GM12878 (cell line): ENCODE results near the gene NUP210. TPM values are rescaled to one million over a fixed set of nuclear protein-coding genes. Genes with fewer than 3 reads are reported as not detected.

Experiments used
- ATAC-seq: fragments of 200-7000 bp; cut with Tn5 transposase; 3 replicates; pipeline ENCODE4 v1.9.1; 2020; ENCODE audit warnings: mild to moderate bottlenecking, moderate library complexity
- BruUV-seq: library from RNA; stranded (reverse); fragments of 400-500 nt; replicated peaks from 2 replicates; lab custom pipeline; 2021; lab: Mats Ljungman, UMichigan
- CTCF ChIA-PET: fragments of 300-600 bp; sonication (Branson Sonifier 250); formaldehyde crosslinking; extraction: SDS; loops from one replicate; lab custom pipeline; 2021; ENCODE audit warnings: inconsistent platforms; lab: Yijun Ruan, JAX
- POLR2A ChIA-PET: fragments of 350-600 bp; formaldehyde crosslinking; extraction: SDS; loops from one replicate; lab custom pipeline; 2021; ENCODE audit warnings: inconsistent platforms; lab: Charles Lee
- RAD21 ChIA-PET: fragments of 300-600 bp; sonication (Branson Sonifier 250); formaldehyde crosslinking; loops from one replicate; lab custom pipeline; 2023; ENCODE audit warnings: antibody characterized with exemption; ENCODE audit not compliant: unreplicated experiment; lab: Charles Lee
- SMC1A ChIA-PET: fragments of 300-600 bp; sonication (Branson Sonifier 250); formaldehyde crosslinking; loops from one replicate; lab custom pipeline; 2023; ENCODE audit not compliant: unreplicated experiment, uncharacterized antibody; lab: Charles Lee
- DNase-seq: peaks from one replicate; pipeline ENCODE4 v3.0.0-alpha.2; 2011; ENCODE audit warnings: low read depth, low spot score
- FAIRE-seq: peaks from 3 replicates; lab custom pipeline; 2011; peaks lifted over from hg19 to GRCh38; lab: Jason Lieb, UNC
- H2AFZ ChIP-seq: 2 replicates; pipeline ENCODE4 v1.6.0; 2011; ENCODE audit warnings: low read depth, low read length, control low read depth; ENCODE audit not compliant: control insufficient read depth
- H3K27ac ChIP-seq: 2 replicates; pipeline ENCODE4 v1.5.1; 2011; ENCODE audit warnings: control low read depth; ENCODE audit not compliant: control insufficient read depth, insufficient read depth
- H3K27me3 ChIP-seq, 2 experiments: replicated peaks in 1 of 2; 2 replicates each; pipeline versions ENCODE4 v1.6.0 to v1.6.1; 2011; ENCODE audit warnings: low read length in 1 of 2; ENCODE audit not compliant: control insufficient read depth in 2 of 2, insufficient read depth in 2 of 2
- H3K36me3 ChIP-seq, 2 experiments: 2 replicates each; pipeline ENCODE4 v1.5.1; 2011; ENCODE audit warnings: low read length in 1 of 2; ENCODE audit not compliant: control insufficient read depth in 2 of 2, insufficient read depth in 2 of 2
- H3K4me1 ChIP-seq: 2 replicates; pipeline ENCODE4 v1.6.1; 2011; ENCODE audit warnings: mild to moderate bottlenecking, low read length, moderate library complexity, mixed read lengths; ENCODE audit not compliant: control insufficient read depth, insufficient read depth
- H3K4me2 ChIP-seq: 2 replicates; pipeline ENCODE4 v1.6.0; 2011; ENCODE audit warnings: control low read depth; ENCODE audit not compliant: control insufficient read depth, insufficient read depth
- H3K4me3 ChIP-seq: fragments of 200-600 bp; sonication (generic); 2 replicates; pipeline ENCODE4 v1.5.1; 2016
- H3K79me2 ChIP-seq: 2 replicates; pipeline ENCODE4 v1.6.0; 2011; ENCODE audit warnings: low read length; ENCODE audit not compliant: control insufficient read depth, insufficient read depth
- H3K9ac ChIP-seq: 2 replicates; pipeline ENCODE4 v1.8.0; 2011; ENCODE audit warnings: low read length, control low read depth, mixed read lengths; ENCODE audit not compliant: control insufficient read depth, insufficient read depth
- H3K9me3 ChIP-seq: replicated peaks from 3 replicates; pipeline ENCODE4 v1.5.1; 2011; ENCODE audit warnings: mild to moderate bottlenecking, low read length; ENCODE audit not compliant: control insufficient read depth, insufficient read depth
- H4K20me1 ChIP-seq: 2 replicates; pipeline ENCODE4 v1.6.0; 2011; ENCODE audit not compliant: control insufficient read depth, insufficient read depth
- EP300 ChIP-seq, 2 experiments: fragments of 150-350 bp in 1 of 2; IDR thresholded peaks; 2 replicates each; pipeline ENCODE4 v1.6.1; 2011 to 2012; ENCODE audit warnings: low read depth in 2 of 2, low read length in 2 of 2, borderline replicate concordance in 1 of 2, improper control_type of control experiment in 1 of 2, inconsistent platforms in 1 of 2; ENCODE audit not compliant: control insufficient read depth in 1 of 2
- MEF2A ChIP-seq: IDR thresholded peaks from 2 replicates; pipeline ENCODE4 v1.6.1; 2011; ENCODE audit warnings: low read depth, mild to moderate bottlenecking, low read length, moderate library complexity; ENCODE audit not compliant: insufficient read depth
- NBN ChIP-seq: fragments of 450-650 bp; IDR thresholded peaks from 2 replicates; pipeline ENCODE4 v1.6.1; 2016
- POLR2A ChIP-seq: IDR thresholded peaks from 2 replicates; pipeline ENCODE4 v1.6.1; 2011; ENCODE audit warnings: low read depth, mild to moderate bottlenecking, low read length
- POLR2AphosphoS5 ChIP-seq: IDR thresholded peaks from 2 replicates; pipeline ENCODE4 v1.6.1; 2011; ENCODE audit warnings: mild to moderate bottlenecking, low read length, inconsistent platforms
- PRDM15 ChIP-seq: fragments of 450-650 bp; formaldehyde crosslinking; IDR thresholded peaks from 2 replicates; pipeline ENCODE4 v1.4.0; 2020; ENCODE audit warnings: mild to moderate bottlenecking, moderate library complexity
- SREBF2 ChIP-seq: IDR thresholded peaks from 2 replicates; pipeline ENCODE4 v1.6.1; 2012; ENCODE audit warnings: mild to moderate bottlenecking, low read length
- ZBED1 ChIP-seq: IDR thresholded peaks from 2 replicates; pipeline ENCODE4 v1.6.1; 2016; ENCODE audit warnings: borderline replicate concordance
- ZNF592 ChIP-seq: fragments of 450-650 bp; IDR thresholded peaks from 2 replicates; pipeline ENCODE4 v1.6.1; 2017; ENCODE audit warnings: mild to moderate bottlenecking, moderate library complexity
- WGBS: methylation state at CpG from one replicate; pipeline ENCODE4 v1.1.6; 2016; ENCODE audit warnings: low lambda C conversion rate; ENCODE audit not compliant: insufficient replicate concordance, insufficient coverage; ENCODE audit errors: missing lambda C conversion rate; 5-methylcytosine and 5-hydroxymethylcytosine counted together
- in situ Hi-C: fragments of 300-500 bp; cut with MboI; formaldehyde crosslinking; loops from 9 replicates; pipeline ENCODE4 v1.14.3; 2018; ENCODE audit warnings: mixed read lengths
- intact Hi-C: fragments of 100-400 bp; cut with micrococcal nuclease; formaldehyde crosslinking; loops from one replicate; pipeline ENCODE4 v1.14.2; 2022; ENCODE audit not compliant: unreplicated experiment
- polyA plus RNA-seq, 11 experiments: library from polyadenylated mRNA; depleted of rRNA in 4 of 11; unstranded in 6 of 11; stranded (reverse) in 5 of 11; fragments of >200 nt; fragmentation: Nextera tagmentation in 4 of 11; fragmentation: Illumina TruSeq in 1 of 11; extraction: Ambion mirVana in 4 of 11; extraction: Trizol in 1 of 11; gene quantifications; 1 replicate in 1 of 11; 2 replicates in 10 of 11; pipeline versions ENCODE4 v1.2.1 to v1.2.3, GENCODE V29; 2011 to 2016; ENCODE audit warnings: inconsistent platforms in 2 of 11, missing spikeins in 2 of 11, low read depth in 1 of 11
- total RNA-seq, 4 experiments: library from RNA; depleted of rRNA in 3 of 4; stranded (reverse); fragments of >200 nt in 3 of 4; fragmentation: Illumina TruSeq in 1 of 4; extraction: Trizol in 1 of 4; gene quantifications; 2 replicates each; pipeline versions ENCODE4 v1.2.1 to v1.2.3, GENCODE V29; 2013 to 2021

NUP210 gene
- total and polyA plus RNA-seq, 10 of the 15 experiments (the other 5 are each of a cell fraction or from before 2014, with no cell fraction given) = 2.9 to 150 (median 76.0) TPM

- H3K27ac ChIP-seq = no peak overlapping the region
- RAD21 ChIA-PET = no interaction called here
- TF ChIP-seq POLR2A (peak; percentile 36; the same call in 1 of the 2 replicates), ZBED1 (no peak), MEF2A (no peak)
- TF ChIP-seq, all 136 proteins: peak for 1
- no peak for FAIRE-seq
- ChIA-PET CTCF (interaction anchor here (5.2 kb wide), 1 partner anchor 14 kb away, joined by 34 read pairs; no protein-coding TSS in a partner anchor), POLR2A (no interaction called here), SMC1A (interaction anchor here (1.1 kb wide), 1 partner anchor 16 kb away, joined by 3 read pairs; no protein-coding TSS in a partner anchor)
- Histone ChIP-seq H3K4me3 (no peak overlapping the region), H3K27me3 (no peaks in the 10 kb centered on the region), H3K9me3 (peaks cover 2% of the 10 kb centered on the region), H3K79me2 (peaks cover 57% of the 10 kb centered on the region), H3K36me3 (peaks cover 5 to 11% of the 10 kb centered on the region in 2 experiments; a peak in 3 of 4 replicates), H4K20me1 (peaks cover 5% of the 10 kb centered on the region), H3K9ac (no peak overlapping the region), H3K4me2 (no peak overlapping the region), H3K4me1 (no peaks in the 10 kb centered on the region), H2AFZ (no peak overlapping the region)
- in situ Hi-C loops = no loop called here
- intact Hi-C loops = no loop called here
- WGBS = 82% methylated on average over 9 of the region's 9 CpGs
- ATAC-seq = no peak
- DNase-seq = no peak
- no TSS peak for BruUV-seq
These were observed 16.8 kb downstream of the NUP210 start for GRCh38 chr3:13403213-13403819.

GRCh38 chr3:13401149-13401548, 19.0 kb downstream of the NUP210 start:
- in situ Hi-C loops (no loop called here), intact Hi-C loops (no loop called here)
- no peak for DNase-seq
- H3K27ac ChIP-seq = no peak overlapping the region
- BruUV-seq = no TSS peak
- no peaks in the 10 kb centered on the region for H3K4me1 ChIP-seq
- H3K79me2 ChIP-seq = peaks cover 37% of the 10 kb centered on the region
- peaks cover 11 to 20% of the 10 kb centered on the region in 2 experiments for H3K36me3 ChIP-seq
- H3K9me3 ChIP-seq = no peaks in the 10 kb centered on the region; the same call in 2 of the 3 replicates
- 97% methylated on average over 7 of the region's 11 CpGs for WGBS
- CTCF ChIA-PET = no interaction called here
- SMC1A ChIA-PET = no interaction called here
- no peak overlapping the region for H3K9ac ChIP-seq
- POLR2A ChIA-PET = no interaction called here
- H2AFZ ChIP-seq = no peak overlapping the region
- no peak for ATAC-seq
- peaks cover 5% of the 10 kb centered on the region for H4K20me1 ChIP-seq
- RAD21 ChIA-PET = no interaction called here
- FAIRE-seq = no peak
- H3K4me3 ChIP-seq = no peak overlapping the region
- H3K27me3 ChIP-seq = no peaks in the 10 kb centered on the region
- H3K4me2 ChIP-seq = no peak overlapping the region
- no peak for TF ChIP-seq POLR2AphosphoS5
- TF ChIP-seq POLR2A = no peak
- no peak for TF ChIP-seq EP300 (IDR thresholded peaks at IDR 0.05; ENCODE audit: borderline replicate concordance in 1 of 2, control insufficient read depth in 1 of 2, low read depth in 2 of 2, low read length in 2 of 2)
- TF ChIP-seq ZNF592 = no peak
- no peak for TF ChIP-seq PRDM15
- TF ChIP-seq SREBF2 = no peak
- no peak for TF ChIP-seq NBN
